Head of caudate nucleus (tissue), 42 donors: ENCODE data around the gene SCGB1D4.
"Not testable (repeated sequence)": the region's sequence is repeated elsewhere in the genome, so short reads cannot be mapped to it uniquely, and the experiment has no call there.

Experiments used
- DNase-seq, 42 donors: peaks; one replicate each; pipeline versions ENCODE4 v3.0.0 to v3.0.0-alpha.2; 2020 to 2021; ENCODE audit warnings: mixed read lengths in 7 of 42
- intact Hi-C: fragments of 100-400 bp; cut with DNase I; formaldehyde crosslinking; loops from one replicate; pipeline ENCODE4 v1.15.0; 2022

Gene SCGB1D4, protein sequence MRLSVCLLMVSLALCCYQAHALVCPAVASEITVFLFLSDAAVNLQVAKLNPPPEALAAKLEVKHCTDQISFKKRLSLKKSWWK

GRCh38 chr11:62298975-62299374 is at the start of gene SCGB1D4:
Gene SCGB1D4 (minus strand): TSS chr11:62299075. CDS start chr11:62299010, 65 bp downstream.
- DNase-seq, result no peak
- intact Hi-C loops, result loop anchor here (10.0 kb wide), 1 partner anchor 64 kb away; no protein-coding TSS in a partner anchor

DNA sequence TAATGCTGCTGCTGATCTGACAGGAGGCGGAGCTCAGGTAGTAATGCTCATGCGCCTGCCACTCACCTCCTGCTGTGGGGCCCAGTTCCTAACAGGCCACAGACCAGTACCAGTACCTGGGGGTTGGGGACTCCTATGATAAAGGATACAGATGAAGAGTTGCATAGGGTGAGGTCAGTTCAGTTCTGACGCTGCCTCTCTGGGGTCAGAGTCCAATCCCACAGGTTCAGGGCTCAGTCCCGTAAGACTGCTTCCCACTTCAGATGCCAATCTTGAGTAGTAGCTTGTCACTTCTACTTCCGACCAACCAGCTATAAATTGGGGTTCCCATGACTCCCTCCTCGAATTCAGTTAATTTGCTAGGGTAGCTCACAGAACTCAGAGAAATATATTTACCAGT is 47.0 kb upstream of the SCGB1D4 start:
- DNase-seq, result no peak
- intact Hi-C loops, result no loop called here

DNA sequence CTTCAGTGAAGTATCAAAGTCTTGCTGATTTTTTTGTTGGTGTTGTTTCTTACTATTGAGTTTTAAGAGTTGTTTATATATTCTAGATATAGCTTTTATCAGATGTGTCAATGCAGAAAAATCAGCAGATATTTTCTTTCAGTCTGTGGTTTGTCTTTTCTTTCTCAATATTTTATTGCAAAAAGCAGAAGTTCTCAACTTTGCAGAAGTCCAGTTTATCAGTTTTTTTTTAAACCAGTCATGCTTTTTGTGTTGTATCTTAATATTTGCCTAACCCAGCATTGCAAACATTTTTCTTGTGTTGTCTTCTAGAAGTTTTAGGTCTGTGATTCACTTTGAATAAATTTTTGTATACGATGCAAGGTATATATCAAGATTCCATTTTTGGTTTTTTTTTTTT is 45.3 kb upstream of the SCGB1D4 start:
- intact Hi-C loops, result no loop called here

DNA sequence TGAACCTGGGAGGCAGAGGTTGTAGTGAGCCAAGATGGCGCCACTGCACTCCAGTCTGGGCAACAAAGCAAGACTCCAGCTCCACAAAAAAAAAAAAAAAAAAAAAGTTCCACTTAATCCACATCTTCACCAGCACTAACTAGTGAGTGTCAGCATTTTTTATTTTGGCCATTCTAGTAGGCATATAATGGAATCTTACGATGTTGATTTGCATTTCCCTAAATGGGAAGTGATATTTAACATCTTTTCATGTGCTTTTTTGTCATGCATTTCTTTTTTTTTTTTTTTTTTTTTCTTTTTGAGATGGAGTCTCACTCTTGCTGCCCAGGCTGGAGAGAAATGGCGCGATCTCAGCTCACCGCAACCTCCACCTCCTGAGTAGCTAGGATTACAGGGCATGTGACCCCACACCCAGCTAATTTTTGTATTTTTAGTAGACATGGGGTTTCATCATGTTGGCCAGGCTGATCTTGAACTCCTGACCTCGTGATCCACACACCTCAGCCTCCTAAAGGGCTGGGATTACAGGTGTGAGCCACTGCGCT is 44.8 kb upstream of the SCGB1D4 start:
- DNase-seq, intact Hi-C loops: not testable (repeated sequence)

More for the DNA sequence above, 45.3 kb upstream of the SCGB1D4 start:
- DNase-seq, result no peak

GRCh38 chr11:62341588-62341987 is 42.7 kb upstream of the SCGB1D4 start:
- intact Hi-C loops, result no loop called here
- DNase-seq, result no peak

DNA sequence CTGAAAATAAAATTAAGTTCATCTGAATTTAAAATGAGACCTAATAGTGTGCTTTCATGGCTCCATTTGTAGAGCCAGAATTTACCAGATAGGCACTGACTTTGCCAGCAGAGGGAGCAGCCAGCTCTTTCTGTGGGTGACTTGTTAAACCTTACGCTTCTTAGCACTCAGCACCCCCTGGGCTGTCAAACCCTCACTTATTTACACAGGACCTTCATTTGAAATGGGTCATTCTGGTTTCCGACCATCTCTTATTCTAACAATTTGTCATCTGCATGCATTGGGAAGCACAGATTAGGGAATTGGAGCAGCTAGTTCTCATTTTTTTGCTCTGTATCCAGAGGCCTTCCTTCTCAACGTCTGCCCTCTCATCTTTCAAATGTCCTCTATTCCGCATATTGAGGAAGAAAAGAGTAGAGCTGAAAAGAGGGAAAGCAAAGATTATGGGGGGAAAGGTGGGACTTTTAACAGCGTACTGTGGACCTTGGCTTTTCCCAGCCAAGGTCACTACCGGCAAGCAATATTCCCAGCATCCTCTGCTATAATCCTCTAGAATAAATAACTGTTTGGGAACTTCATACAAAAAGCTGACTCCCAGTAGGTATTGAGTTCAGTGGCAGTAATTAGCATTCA is 41.5 kb upstream of the SCGB1D4 start:
- intact Hi-C loops, result no loop called here

GRCh38 chr11:62338218-62338617 is 39.3 kb upstream of the SCGB1D4 start:
- intact Hi-C loops, result loop anchor here (5.0 kb wide), 1 partner anchor 39 kb away; no protein-coding TSS in a partner anchor
- no peak for DNase-seq

More for the DNA sequence above, 41.5 kb upstream of the SCGB1D4 start:
- peak; percentile 59 to 92 (median 83) for DNase-seq

- intact Hi-C loops, result loop anchor here (5.0 kb wide), 1 partner anchor 40 kb away; no protein-coding TSS in a partner anchor
- peak; percentile 74 to 97 (median 90) for DNase-seq
Observed at GRCh38 chr11:62337303-62338181, 38.7 kb upstream of the SCGB1D4 start, which contains the start of gene ASRGL1. Gene ASRGL1 (plus strand): TSS chr11:62337448. CDS start chr11:62337978, 530 bp downstream.

- intact Hi-C loops, result loop anchor here (5.0 kb wide), 1 partner anchor 40 kb away; no protein-coding TSS in a partner anchor
- DNase-seq, result peak in 1 of 42 donors; percentile 5
Observed at GRCh38 chr11:62336949-62337302, 38.1 kb upstream of the SCGB1D4 start.

DNA sequence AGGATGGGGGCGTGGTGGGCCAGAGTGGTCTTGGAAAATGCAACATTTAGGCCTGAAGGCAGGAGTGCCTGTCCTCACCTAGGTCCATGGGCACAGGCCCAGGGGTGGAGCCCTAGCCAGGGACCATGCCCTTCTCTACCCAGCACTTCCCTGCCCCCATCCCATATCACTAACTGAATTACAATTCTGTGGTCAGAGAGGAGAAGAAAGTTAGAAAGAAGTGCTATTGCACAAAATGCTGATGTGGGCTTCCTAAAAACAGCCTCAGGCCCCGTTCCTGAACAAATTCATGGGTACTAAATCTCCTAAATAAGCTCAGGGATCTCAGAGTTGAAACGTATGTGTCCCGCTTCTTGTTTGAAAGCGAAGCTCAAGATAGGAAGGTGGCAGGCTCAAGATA is 34.9 kb upstream of the SCGB1D4 start:
- no peak for DNase-seq
- intact Hi-C loops, result no loop called here

GRCh38 chr11:62331264-62331663 is 32.4 kb upstream of the SCGB1D4 start:
- intact Hi-C loops, DNase-seq: not testable (repeated sequence)

DNA sequence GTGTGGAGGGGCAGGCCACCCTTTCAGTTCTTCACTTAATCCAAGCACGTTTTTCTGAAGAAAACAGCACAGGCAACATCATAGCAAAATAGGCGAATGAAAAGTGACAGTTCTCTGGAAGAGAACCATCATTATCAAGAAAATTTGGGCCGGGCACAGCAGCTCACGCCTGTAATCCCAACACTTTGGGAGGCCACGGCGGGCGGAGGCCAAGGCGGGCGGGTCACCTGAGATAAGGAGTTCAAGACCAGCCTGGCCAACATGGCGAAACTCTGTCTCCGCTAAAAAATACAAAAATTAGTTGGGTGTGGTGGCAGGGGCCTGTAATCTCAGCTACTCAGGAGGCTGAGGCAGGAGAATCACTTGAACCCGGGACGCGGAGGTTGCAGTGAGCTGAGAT is 28.7 kb upstream of the SCGB1D4 start:
- DNase-seq, result not testable (repeated sequence)

GRCh38 chr11:62326719-62327118 is 27.8 kb upstream of the SCGB1D4 start:
- intact Hi-C loops, DNase-seq: not testable (repeated sequence)

More for the DNA sequence above, 28.7 kb upstream of the SCGB1D4 start:
- intact Hi-C loops, result not testable (repeated sequence)

DNA sequence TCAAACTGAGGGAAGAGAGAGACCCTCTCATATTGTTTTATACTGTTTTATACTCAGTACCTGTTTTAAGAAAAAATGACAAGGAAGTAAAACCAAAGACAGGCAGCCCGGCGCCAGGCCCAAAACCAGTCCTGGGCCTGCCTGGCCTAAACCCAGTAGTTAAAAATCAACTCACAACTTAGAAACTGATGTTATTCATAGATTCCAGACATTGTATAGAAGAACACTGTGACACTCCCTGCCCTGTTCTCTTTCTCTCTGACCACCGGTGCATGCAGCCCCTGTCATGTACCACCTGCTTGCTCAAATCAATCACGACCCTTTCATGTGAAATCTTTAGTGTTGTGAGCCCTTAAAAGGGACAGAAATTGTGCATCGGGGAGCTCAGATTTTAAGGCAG is 26.9 kb upstream of the SCGB1D4 start:
- DNase-seq, intact Hi-C loops: not testable (repeated sequence)

GRCh38 chr11:62324731-62325556 is 26.1 kb upstream of the SCGB1D4 start:
- DNase-seq, result peak in 26 of 42 donors; percentile 12 to 76 (median 39)
- intact Hi-C loops, result no loop called here

GRCh38 chr11:62322524-62322923 is 23.6 kb upstream of the SCGB1D4 start:
- DNase-seq, result no peak
- intact Hi-C loops, result no loop called here

GRCh38 chr11:62315431-62315830 is 16.6 kb upstream of the SCGB1D4 start:
- intact Hi-C loops, result no loop called here
- no peak for DNase-seq

- no peak for DNase-seq
- intact Hi-C loops, result loop anchor here (5.0 kb wide), 1 partner anchor 138 kb away; no protein-coding TSS in a partner anchor
Observed at GRCh38 chr11:62309991-62310390, 11.1 kb upstream of the SCGB1D4 start.
